Muscle of leg (tissue), 11 donors: ENCODE data around the gene ST8SIA1. TPM values are rescaled to one million over a fixed set of nuclear protein-coding genes. Genes with fewer than 3 reads are reported as not detected.

ENCODE experiments used
- DNase-seq: peaks from one replicate; pipeline ENCODE4 v3.0.0; 2013
- H3K27ac ChIP-seq: one replicate; pipeline ENCODE4 v1.5.1; 2013; ENCODE audit warnings: mild to moderate bottlenecking, low read length, control low read depth
- H3K27me3 ChIP-seq: one replicate; pipeline ENCODE4 v1.6.1; 2013; ENCODE audit warnings: low read length; ENCODE audit not compliant: control insufficient read depth, insufficient read depth
- H3K36me3 ChIP-seq: one replicate; pipeline ENCODE4 v1.6.1; 2013; ENCODE audit warnings: low read length; ENCODE audit not compliant: control insufficient read depth, insufficient read depth
- H3K4me1 ChIP-seq: one replicate; pipeline ENCODE4 v1.6.1; 2013; ENCODE audit warnings: low read length; ENCODE audit not compliant: control insufficient read depth, insufficient read depth
- H3K4me3 ChIP-seq: one replicate; pipeline ENCODE4 v1.5.1; 2013; ENCODE audit warnings: low read length, control low read depth
- H3K9me3 ChIP-seq: replicated peaks from 2 replicates; pipeline ENCODE4 v1.6.1; 2013; ENCODE audit warnings: low read depth, low read length; ENCODE audit not compliant: control insufficient read depth
- WGBS: methylation state at CpG from one replicate; pipeline ENCODE4 v1.1.5; 2013; ENCODE audit warnings: missing lambda C conversion rate; ENCODE audit not compliant: insufficient coverage; 5-methylcytosine and 5-hydroxymethylcytosine counted together
- polyA plus RNA-seq, 8 donors: library from polyadenylated mRNA; unstranded; fragments of 120-200 nt; gene quantifications; one replicate each; pipeline versions ENCODE4 v1.2.1 to v1.2.3, GENCODE V29; 2013; ENCODE audit warnings: inconsistent platforms in 1 of 8, low replicate concordance in 1 of 8; ENCODE audit not compliant: insufficient read length in 8 of 8, insufficient read depth in 1 of 8
- total RNA-seq: library from RNA; stranded (reverse); fragments of 120-200 nt; gene quantifications from one replicate; pipeline ENCODE4 v1.2.4, GENCODE V29; 2013

ST8SIA1 gene
- total and polyA plus RNA-seq, 9 donors, result 6.4 to 8.6 (median 7.4) TPM

- H3K4me1 ChIP-seq, result peaks cover 20% of the 10 kb centered on the region
- H3K9me3 ChIP-seq, result no peaks in the 10 kb centered on the region
- H3K27ac ChIP-seq, result peak overlapping the region; percentile 80
- DNase-seq, result peak; percentile 96
- H3K4me3 ChIP-seq, result no peak overlapping the region
- peaks cover 3% of the 10 kb centered on the region for H3K36me3 ChIP-seq
- 0% methylated on average over 1 of the region's 5 CpGs for WGBS
- no peaks in the 10 kb centered on the region for H3K27me3 ChIP-seq
Measured at GRCh38 chr12:22312336-22312735, 22.2 kb downstream of the ST8SIA1 start.

- H3K4me3 ChIP-seq, result no peak overlapping the region
- no CpG with 5 or more reads among the region's 2 CpGs for WGBS
- H3K4me1 ChIP-seq, result peaks cover 20% of the 10 kb centered on the region
- peak overlapping the region; percentile 79 for H3K27ac ChIP-seq
- DNase-seq, result peak; percentile 33
- H3K27me3 ChIP-seq, result no peaks in the 10 kb centered on the region
- H3K36me3 ChIP-seq, result peaks cover 3% of the 10 kb centered on the region
- H3K9me3 ChIP-seq, result no peaks in the 10 kb centered on the region
Measured at GRCh38 chr12:22310709-22311108, 23.8 kb downstream of the ST8SIA1 start.

GRCh38 chr12:22310275-22310674 is 24.2 kb downstream of the ST8SIA1 start:
- peak overlapping the region; percentile 79 for H3K27ac ChIP-seq
- 56% methylated on average over 1 of the region's 2 CpGs for WGBS
- H3K4me1 ChIP-seq, result peaks cover 20% of the 10 kb centered on the region
- no peaks in the 10 kb centered on the region for H3K9me3 ChIP-seq
- peaks cover 3% of the 10 kb centered on the region for H3K36me3 ChIP-seq
- H3K4me3 ChIP-seq, result no peak overlapping the region
- DNase-seq, result peak; percentile 35
- no peaks in the 10 kb centered on the region for H3K27me3 ChIP-seq

- H3K4me3 ChIP-seq, result no peak overlapping the region
- H3K27ac ChIP-seq, result no peak overlapping the region
- DNase-seq, result no peak
- peaks cover 16% of the 10 kb centered on the region for H3K4me1 ChIP-seq
- H3K27me3 ChIP-seq, result no peaks in the 10 kb centered on the region
- no peaks in the 10 kb centered on the region for H3K9me3 ChIP-seq
- H3K36me3 ChIP-seq, result peaks cover 3% of the 10 kb centered on the region
- WGBS, result no CpG with 5 or more reads among the region's 2 CpGs
Measured at GRCh38 chr12:22307811-22308210, 26.7 kb downstream of the ST8SIA1 start.

GRCh38 chr12:22306311-22306710 is 28.2 kb downstream of the ST8SIA1 start:
- H3K4me1 ChIP-seq, result peaks cover 9% of the 10 kb centered on the region
- peaks cover 3% of the 10 kb centered on the region for H3K36me3 ChIP-seq
- H3K27me3 ChIP-seq, result no peaks in the 10 kb centered on the region
- H3K4me3 ChIP-seq, result no peak overlapping the region
- H3K9me3 ChIP-seq, result peaks cover 4% of the 10 kb centered on the region
- no peak for DNase-seq
- H3K27ac ChIP-seq, result no peak overlapping the region

GRCh38 chr12:22304341-22304740 is 30.2 kb downstream of the ST8SIA1 start:
- Histone ChIP-seq H3K27ac (no peak overlapping the region), H3K4me3 (no peak overlapping the region), H3K27me3 (no peaks in the 10 kb centered on the region), H3K4me1 (no peaks in the 10 kb centered on the region), H3K36me3 (peaks cover 3% of the 10 kb centered on the region), H3K9me3 (peaks cover 10% of the 10 kb centered on the region)
- WGBS, result no CpG with 5 or more reads among the region's 1 CpG
- DNase-seq, result no peak

- H3K4me1 ChIP-seq, result no peaks in the 10 kb centered on the region
- peaks cover 15% of the 10 kb centered on the region for H3K9me3 ChIP-seq
- no peaks in the 10 kb centered on the region for H3K27me3 ChIP-seq
- H3K27ac ChIP-seq, result no peak overlapping the region
- no peak overlapping the region for H3K4me3 ChIP-seq
- no peaks in the 10 kb centered on the region for H3K36me3 ChIP-seq
- no peak for DNase-seq
Measured at GRCh38 chr12:22299294-22299912, 35.1 kb downstream of the ST8SIA1 start.

GRCh38 chr12:22289250-22289649 is 45.3 kb downstream of the ST8SIA1 start:
- Histone ChIP-seq H3K27ac (no peak overlapping the region), H3K9me3 (no peaks in the 10 kb centered on the region), H3K4me3 (no peak overlapping the region), H3K36me3 (no peaks in the 10 kb centered on the region), H3K27me3 (no peaks in the 10 kb centered on the region), H3K4me1 (peaks cover 4% of the 10 kb centered on the region)
- 87% methylated on average over 5 of the region's 6 CpGs for WGBS
- no peak for DNase-seq

GRCh38 chr12:22287776-22288621 is 46.5 kb downstream of the ST8SIA1 start:
- peaks cover 5% of the 10 kb centered on the region for H3K4me1 ChIP-seq
- no peak overlapping the region for H3K4me3 ChIP-seq
- no peaks in the 10 kb centered on the region for H3K27me3 ChIP-seq
- WGBS, result 41% methylated on average over 7 of the region's 11 CpGs
- peak; percentile 33 for DNase-seq
- H3K27ac ChIP-seq, result no peak overlapping the region
- no peaks in the 10 kb centered on the region for H3K36me3 ChIP-seq
- H3K9me3 ChIP-seq, result no peaks in the 10 kb centered on the region

- no peak overlapping the region for H3K27ac ChIP-seq
- H3K27me3 ChIP-seq, result no peaks in the 10 kb centered on the region
- H3K4me1 ChIP-seq, result peaks cover 8% of the 10 kb centered on the region
- H3K9me3 ChIP-seq, result no peaks in the 10 kb centered on the region
- no peak for DNase-seq
- no peak overlapping the region for H3K4me3 ChIP-seq
- no peaks in the 10 kb centered on the region for H3K36me3 ChIP-seq
- WGBS, result no CpG with 5 or more reads among the region's 3 CpGs
Measured at GRCh38 chr12:22287101-22287500, 47.4 kb downstream of the ST8SIA1 start.
